GM18507 (cell line): ENCODE data around the gene AMN.
A peak's percentile ranks its signal among the peaks of the same experiment; 100 is the strongest.
"Not testable (repeated sequence)": the region's sequence is repeated elsewhere in the genome, so short reads cannot be mapped to it uniquely, and the experiment has no call there.

Experiments
- DNase-seq: peaks from one replicate; pipeline ENCODE4 v3.0.0; 2011; ENCODE audit warnings: low read depth; ENCODE audit not compliant: insufficient read length; ENCODE audit errors: extremely low spot score
- FAIRE-seq: peaks from 2 replicates; lab custom pipeline; 2011; peaks lifted over from hg19 to GRCh38; lab: Jason Lieb, UNC

Gene AMN

DNA sequence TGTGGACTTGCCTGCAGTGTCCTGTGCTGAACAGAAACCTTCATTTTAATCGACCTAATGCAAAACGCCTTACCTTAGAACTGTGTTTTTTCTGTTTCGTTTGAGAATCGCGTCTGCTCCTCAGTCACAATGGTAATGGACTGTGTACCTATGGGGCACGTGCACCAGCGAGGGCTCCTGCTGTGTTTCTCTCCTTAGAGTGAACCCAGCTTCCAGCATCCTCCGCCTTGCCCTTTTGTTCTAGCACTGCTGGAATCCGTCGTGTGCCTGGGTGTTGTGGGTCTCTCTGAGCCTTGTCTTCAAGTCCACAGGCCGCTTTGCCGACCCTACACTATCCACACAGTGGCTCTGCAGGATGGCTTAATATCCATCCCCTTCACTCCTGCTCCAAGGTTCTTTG is 3.6 kb downstream of the AMN start:
- DNase-seq = no peak
- no peak for FAIRE-seq

DNA sequence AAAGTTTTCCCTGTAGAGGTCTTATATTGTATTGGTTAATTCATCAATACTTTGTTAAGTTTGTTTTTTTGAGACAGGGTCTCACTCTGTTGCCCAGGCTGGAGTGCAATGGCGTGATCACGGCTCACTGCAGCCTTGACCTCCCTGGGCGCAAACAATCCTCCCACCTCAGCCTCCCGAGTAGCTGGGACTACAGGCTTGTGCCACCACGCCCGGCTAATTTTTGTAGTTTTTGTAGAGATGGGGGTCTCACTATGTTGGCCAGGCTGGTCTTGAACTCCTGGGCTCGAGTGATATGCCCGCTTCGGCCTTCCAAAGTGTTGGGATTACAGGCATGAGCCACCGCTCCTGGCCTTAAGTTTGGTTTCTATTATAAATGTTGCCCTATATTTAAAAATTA is 4.4 kb downstream of the AMN start:
- DNase-seq, FAIRE-seq: not testable (repeated sequence)

DNA sequence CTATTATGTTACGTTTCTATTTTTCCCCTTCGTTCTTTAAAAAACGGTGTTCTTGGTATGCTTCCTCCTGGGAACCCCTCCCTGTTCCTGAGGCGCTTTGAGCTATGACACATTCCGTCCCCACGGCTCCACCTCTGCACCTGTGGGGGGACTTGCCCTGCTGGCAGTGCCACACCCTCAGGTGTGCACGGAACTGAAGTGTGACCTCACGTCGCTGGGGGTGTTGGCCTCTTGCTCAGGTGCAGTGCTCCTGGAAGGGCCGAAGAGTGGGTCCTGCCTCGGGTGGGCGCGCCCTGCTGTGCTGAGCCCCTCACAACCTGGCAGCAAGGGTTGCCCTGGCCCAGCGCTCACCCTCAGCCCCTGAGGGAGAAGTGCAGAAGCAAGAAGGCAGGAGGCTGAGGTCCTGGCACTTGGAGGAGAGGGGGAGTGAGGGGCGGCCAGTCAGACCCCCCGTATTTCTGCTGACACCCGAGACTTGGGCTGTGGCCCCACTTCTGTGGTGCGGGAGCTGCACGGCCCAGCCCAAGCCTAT is 4.9 kb downstream of the AMN start:
- DNase-seq (no peak), FAIRE-seq (no peak)

DNA sequence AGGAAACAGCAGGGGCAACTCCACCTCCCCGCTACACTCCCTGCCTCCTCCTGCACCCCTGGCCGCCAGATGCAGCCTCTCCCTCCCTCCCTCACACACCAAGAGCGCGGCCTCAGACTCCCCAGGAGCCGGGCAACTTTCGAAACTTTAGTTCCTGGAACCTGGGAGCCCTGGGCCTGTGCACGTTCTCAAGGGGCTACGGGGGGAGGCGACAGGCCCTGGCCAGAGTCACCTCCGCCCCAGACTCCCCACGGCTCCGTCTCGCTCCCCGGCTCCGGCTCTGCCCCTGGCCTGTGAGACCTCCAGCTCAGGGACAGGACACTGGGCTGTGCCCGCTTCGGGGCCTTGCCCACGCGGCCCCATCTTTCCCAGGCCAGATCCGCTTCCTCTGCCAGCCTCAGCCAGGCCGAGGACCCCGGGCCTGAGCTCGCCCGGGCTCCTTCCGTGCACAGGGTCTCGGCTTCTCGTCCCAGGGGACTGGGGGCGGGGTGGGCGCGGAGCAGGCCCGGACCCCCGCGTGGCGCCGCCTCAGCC is 5.5 kb downstream of the AMN start:
- FAIRE-seq (no peak), DNase-seq (no peak)

DNA sequence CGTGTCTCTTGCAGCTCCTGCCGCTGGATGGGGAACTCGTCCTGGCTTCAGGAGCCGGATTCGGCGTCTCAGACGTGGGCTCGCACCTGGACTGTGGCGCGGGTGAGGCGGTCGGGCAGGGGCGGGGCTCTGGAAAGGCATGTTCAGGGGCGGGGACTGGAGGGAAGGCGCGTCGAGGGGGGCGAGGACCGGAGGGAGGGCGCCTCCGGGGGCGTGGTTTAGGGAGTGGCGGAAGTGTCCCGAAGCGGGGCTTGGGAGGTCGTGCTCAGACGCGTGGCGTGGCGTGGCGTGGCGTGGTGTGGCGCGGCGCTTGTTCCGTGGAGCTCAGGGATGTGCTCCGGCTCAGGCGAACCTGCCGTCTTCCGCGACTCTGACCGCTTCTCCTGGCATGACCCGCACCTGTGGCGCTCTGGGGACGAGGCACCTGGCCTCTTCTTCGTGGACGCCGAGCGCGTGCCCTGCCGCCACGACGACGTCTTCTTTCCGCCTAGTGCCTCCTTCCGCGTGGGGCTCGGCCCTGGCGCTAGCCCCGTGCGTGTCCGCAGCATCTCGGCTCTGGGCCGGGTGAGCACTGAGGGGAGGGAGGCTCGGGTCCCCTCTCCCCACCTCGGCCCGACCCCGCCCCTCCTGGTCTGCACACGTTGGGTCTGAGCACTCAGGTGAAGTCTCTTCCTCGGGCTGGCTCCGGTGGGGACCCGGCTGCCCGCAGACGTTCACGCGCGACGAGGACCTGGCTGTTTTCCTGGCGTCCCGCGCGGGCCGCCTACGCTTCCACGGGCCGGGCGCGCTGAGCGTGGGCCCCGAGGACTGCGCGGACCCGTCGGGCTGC is 6.2 kb downstream of the AMN start:
- FAIRE-seq (peak; percentile 52), DNase-seq (peak; percentile 72)

DNA sequence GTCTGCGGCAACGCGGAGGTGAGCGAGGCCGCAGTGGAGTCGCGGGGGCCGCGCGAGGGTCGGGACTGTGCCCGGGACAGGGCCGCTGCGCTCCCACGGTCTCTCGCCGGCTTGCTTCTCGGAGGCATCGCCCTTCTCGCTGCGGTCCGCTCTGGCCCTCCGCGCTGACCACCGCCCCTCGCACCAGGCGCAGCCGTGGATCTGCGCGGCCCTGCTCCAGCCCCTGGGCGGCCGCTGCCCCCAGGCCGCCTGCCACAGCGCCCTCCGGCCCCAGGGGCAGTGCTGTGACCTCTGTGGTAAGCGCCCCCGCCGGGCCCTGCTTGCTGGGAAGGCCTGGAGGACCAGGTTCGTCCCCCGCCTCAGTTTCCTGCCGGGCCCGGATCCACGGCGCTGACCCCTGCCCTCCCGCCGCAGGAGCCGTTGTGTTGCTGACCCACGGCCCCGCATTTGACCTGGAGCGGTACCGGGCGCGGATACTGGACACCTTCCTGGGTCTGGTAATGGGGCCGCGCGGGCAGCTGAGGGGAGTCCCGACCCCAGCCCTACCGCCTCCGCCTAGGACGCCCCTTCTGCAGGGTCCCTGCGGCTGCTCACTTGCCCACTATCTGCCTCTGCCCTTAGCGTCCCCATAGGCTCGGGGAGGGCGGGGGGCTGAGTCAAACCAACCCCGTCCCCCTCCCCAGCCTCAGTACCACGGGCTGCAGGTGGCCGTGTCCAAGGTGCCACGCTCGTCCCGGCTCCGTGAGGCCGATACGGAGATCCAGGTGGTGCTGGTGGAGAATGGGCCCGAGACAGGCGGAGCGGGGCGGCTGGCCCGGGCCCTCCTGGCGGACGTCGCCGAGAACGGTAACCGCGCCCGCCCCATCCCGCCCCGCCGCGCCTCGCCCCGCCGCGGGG is 7.0 kb downstream of the AMN start:
- DNase-seq = no peak
- no peak for FAIRE-seq

DNA sequence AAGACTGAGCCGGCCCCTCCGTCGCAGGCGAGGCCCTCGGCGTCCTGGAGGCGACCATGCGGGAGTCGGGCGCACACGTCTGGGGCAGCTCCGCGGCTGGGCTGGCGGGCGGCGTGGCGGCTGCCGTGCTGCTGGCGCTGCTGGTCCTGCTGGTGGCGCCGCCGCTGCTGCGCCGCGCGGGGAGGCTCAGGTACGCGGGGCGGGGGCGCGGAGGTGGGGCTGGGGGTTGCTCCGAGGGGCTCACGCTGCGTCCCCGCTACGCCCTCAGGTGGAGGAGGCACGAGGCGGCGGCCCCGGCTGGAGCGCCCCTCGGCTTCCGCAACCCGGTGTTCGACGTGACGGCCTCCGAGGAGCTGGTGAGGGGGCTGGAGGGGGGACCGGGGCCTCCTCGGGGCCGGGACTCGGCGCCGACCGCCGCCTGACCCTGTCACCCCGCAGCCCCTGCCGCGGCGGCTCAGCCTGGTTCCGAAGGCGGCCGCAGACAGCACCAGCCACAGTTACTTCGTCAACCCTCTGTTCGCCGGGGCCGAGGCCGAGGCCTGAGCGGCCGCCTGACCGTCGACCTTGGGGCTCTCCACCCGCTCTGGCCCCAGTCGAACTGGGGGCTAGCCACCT is 7.8 kb downstream of the AMN start:
- FAIRE-seq (no peak), DNase-seq (no peak)

DNA sequence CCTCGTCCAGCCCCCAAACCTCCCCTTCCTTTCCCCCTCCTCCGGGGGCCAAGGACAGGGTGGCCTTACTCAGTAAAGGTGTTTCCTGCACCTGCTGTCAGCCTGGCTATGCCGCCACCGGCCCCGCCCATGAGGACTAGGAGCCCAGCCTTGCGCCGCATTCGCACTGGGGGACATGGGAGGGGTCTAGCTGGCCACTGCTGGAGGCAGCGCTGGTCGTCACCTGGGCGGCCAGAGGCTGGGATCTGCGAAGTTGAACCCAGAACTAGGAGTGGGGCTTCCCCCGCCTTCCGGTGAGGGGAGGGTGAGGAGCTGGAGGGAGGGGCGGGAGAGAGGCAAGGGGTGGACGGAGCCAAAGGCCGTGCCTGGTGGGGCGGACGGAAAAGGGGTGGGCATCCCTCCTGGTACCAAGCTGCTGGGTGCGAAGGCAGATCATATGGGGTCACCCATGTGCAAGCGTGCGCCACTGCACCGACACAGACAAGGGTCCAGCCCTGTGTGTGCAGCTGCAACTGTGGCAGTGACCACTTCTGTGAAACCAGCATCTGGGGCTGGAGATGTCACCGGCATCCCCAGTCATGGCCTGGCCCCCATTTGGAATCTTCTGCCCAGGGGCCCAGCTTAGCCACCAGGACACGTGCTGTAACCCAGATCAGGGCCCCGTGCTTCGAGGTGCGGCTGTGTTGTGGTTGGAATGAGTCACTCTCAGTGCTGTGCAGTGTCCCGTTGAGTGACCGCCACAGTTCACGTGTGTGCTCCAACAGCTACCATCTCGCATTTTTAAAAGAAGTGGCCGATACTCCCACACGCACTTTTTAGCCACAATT is 8.5 kb downstream of the AMN start:
- DNase-seq (no peak), FAIRE-seq (no peak)

DNA sequence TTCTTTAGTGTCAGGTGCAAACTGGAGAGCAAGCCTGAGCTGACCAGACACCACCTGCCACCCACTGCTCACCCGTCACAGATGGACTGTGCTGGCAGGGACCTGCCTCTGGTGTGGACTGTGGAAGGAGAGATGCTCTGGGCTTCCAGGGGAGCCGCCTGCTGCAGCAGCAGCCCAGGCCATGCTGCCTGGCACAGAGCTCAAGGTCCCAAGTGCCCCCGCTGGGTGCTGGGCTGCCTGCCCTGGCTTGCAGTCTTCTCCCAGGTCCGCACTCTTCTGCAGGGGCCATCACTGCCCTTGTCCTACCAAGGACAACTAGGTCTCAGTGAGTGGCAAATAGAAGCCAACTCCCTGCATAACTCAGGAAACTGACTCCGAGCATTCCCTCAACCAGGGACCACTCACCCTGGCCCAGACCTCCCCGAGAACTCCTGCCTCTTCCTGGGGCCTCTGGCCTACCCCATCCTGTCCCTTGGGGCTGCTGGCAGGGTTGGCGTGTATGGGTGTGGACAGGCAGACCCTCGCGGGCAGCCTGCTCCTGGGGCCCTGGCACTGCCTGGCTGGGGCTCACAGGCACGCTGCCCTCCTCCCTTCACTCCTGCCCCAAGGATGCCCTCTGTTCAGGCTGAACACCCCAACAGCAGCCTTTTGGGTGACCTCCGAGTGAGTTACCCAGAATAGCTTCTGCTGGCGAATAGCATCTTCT is 9.3 kb downstream of the AMN start:
- no peak for DNase-seq
- FAIRE-seq = no peak

DNA sequence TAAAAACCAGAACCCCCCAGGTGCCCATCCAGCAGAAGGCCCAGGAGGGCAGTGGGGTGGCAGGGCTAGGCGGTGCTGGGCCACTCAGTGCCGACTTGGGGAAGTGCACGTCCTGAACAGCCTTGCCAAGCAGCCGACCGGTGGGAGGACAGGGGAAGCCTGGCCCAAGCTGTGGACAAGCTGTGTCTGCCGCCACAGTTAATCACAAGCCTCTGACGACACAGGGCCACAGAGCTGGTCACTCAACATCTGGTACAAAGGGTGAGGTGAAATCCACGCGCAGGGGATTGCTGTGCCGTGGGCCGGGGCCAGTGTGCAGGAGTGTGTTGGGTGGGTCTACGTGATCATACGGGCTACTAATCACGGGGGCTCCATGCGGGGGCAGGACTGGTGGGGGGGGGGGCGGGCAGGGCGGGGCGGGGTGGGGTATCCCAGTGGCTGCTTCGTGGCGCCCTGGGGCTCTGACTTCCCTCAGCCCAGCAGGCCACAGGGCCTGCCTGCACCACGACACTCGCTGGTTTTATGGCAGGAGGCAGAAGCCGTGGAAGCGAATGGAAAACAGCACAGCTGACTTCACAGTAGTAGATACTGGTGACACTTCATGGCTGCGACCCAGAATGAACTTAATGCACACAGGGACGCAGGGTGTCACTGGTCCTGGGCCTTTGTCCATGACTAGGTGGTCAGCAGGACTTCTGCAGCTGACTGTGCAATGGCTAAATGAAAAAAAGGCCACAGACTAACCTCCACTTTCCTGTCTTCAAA is 10.2 kb downstream of the AMN start:
- no peak for DNase-seq
- FAIRE-seq = no peak

DNA sequence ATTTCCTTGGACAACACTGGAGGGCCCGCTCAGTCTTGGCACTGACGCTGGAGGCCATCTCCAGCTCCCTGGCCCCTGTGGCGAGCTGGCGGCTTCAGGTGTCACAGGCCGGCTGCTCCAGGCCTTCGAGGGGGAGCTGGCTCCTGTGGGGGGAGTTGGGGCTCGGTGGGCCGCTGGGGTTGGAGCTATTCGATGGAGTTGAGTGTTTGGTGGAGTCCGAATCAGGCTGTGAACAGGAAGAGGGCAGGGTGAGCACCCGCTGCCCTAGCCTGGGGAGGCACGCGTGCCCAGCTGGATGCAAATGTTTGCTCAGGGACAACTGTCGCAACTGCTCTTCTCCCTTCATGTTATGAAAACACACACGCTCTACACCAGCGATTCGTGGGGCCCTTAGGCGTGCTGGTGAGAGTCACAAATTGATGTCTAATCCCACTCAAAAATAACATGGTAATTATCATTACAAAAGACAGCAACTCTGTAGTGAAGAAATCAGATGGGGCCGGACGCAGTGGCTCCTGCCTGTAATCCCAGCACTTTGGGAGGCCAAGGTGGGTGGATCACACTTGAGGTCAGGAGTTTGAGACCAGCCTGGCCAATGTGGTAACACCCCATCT is 11.3 kb downstream of the AMN start:
- DNase-seq (no peak), FAIRE-seq (no peak)

DNA sequence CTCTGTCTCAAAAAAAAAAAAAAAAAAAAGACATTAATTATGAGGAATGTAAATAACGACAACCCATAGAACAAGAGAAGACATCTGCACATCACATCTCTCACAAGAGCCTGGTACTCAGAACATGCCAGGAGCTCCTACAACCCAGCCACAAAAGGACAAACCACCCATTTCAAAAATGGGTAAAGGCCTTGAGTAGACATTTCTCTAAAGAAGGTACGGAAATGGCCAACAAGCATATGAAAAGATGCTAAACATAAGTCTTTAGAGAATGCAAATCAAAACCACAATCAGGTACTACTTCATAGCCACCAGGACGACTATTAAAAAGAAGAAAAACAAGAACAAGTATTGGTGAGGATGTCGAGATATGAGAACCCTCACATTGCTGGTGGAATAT is 13.3 kb downstream of the AMN start:
- DNase-seq (no peak), FAIRE-seq (no peak)

DNA sequence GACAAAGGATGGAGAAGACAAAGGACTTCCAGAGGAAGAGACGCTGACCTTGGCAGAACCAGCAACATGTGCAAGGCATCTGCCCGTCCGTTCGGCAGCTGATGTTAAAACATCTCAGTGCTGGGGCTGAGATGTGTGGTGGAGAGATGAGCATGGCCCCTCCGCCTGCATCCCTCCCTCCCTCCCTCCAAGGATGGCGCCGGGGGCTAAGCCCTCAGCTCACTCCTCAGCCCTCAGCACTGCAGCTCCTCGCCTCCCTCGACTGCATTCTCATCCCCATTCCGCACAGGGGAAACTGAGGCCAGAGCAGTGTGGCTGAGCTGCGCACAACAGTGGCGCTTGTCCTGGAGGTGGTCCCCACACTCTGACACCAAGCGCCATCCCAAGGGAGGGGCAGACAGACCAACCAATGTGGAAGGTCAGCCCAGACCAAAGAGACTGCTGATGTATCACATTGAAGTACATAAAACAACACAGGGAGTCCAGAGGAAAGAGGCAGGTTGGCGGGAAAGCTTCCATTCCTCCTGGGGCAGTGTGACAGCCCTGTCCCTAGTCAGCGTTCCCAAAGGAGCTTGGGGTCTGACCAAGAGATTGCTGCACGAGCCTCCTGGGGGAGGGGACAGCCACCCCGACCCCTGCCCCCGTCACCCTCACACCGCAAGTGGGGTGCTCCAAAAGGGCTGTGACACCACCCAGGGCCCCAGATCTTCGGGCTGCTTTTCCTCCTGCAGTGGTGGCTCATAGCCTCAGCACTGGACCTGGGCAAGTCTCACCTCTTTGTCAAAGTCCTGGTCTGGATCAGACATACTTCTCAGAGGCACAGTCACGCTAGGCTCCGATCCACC is 15.1 kb downstream of the AMN start:
- DNase-seq (no peak), FAIRE-seq (no peak)

DNA sequence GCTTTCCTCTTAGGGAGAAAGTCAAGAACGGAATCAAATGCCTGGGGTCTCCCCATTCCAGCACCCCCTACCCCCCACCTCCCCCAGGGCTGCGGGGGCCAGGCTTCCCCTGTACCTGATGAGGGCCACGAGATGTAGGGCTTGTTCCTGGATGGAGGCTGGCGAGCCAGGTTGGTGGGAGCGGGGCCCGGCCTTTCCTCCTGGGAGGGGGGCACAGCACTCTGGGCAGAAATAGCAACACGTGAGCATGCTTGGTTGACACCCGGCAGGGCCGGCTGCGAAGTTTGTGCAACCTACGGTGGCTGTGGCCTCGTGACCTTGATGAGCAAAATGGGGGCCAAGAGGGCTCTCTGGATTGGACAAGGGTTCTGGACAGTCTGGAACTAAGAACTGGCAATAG is 15.7 kb downstream of the AMN start:
- no peak for DNase-seq
- FAIRE-seq = no peak

DNA sequence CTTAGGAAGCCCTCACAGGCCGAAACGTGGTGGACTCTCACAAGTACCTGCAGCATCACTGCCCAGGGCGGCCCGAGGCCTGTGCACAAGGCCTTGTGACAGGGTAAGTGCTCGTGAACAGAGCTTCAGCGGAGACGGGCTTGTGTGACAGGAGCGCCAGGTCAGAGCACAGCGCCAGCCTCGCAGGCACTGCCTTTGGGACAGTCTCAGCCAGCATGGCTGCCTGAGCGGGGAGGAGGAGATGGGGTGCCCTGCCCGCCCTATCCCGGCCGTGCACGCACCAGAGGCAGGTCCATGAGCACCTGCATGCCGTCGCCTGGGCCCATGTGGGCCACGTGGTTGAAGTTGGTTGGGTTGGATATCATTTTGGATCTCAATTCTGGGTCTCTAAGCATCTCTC is 16.9 kb downstream of the AMN start:
- no peak for DNase-seq
- FAIRE-seq = no peak

DNA sequence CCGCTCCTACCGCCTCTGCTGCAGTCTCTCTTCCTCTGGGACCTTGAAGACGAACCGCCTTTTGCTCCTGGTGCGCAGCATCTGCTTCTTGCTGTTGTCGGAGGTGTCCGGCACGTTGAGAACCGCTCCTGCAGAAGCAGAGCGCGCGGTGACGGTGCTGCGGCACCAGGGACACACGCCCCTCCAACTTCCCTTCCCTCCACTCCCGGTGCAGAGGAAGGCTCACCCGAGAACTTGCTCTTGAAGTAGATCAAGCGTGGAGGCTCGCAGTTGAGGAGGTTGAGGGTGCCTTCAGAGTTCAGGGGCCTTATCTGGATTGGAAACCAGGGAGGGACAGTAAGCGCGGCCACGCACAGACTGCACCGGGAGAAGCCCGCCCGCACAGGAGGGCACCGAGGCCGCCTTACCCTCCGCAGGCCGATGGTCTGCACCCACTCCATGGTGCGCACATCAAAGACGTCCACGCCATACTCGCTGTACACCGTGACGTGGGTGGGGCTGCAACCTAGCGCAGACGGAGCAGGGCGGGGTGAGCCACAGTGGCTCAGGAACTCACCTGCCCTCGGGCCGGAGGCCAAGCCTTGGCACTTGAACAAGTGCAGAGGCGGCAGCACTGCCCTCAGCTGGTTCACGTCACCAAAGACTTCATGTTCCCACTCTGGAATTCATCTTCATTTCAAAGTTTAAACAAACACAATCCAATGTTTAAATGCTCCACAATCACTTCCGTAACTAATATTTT is 17.5 kb downstream of the AMN start:
- no peak for FAIRE-seq

More for the DNA sequence above, 17.5 kb downstream of the AMN start:
- no peak for DNase-seq
